Neural cell (in vitro differentiated cells): Measurements from ENCODE around the gene ACP4. TPM values are rescaled to one million over a fixed set of nuclear protein-coding genes. Genes with fewer than 3 reads are reported as not detected.

Experiments used
- H2AFZ ChIP-seq: fragments of 200-600, 300-800 bp; sonication (generic), shearing (Covaris generic); 2 replicates; pipeline ENCODE4 v1.6.0; 2014; ENCODE audit warnings: low read depth, mild to moderate bottlenecking, antibody characterized with exemption, low read length, moderate library complexity
- H3F3A ChIP-seq: fragments of 200-600 bp; shearing (Covaris generic); 2 replicates; pipeline ENCODE4 v1.6.1; 2016; ENCODE audit warnings: mild to moderate bottlenecking, moderate library complexity, mixed read lengths, antibody characterized with exemption, low read length; ENCODE audit not compliant: insufficient read depth, poor library complexity, severe bottlenecking
- H3K27ac ChIP-seq: fragments of 200-600, 300-800 bp; sonication (generic), shearing (Covaris generic); 2 replicates; pipeline ENCODE4 v1.5.1; 2014; ENCODE audit warnings: mild to moderate bottlenecking, low read length, moderate library complexity
- H3K27me3 ChIP-seq: fragments of 300-800, 200-600 bp; sonication (generic), shearing (Covaris generic); 2 replicates; pipeline ENCODE4 v1.6.0; 2014; ENCODE audit warnings: mild to moderate bottlenecking, low read depth, low read length, moderate library complexity; ENCODE audit not compliant: insufficient read depth
- H3K36me3 ChIP-seq: fragments of 300-800, 200-600 bp; sonication (generic), shearing (Covaris generic); 2 replicates; pipeline ENCODE4 v1.5.1; 2014; ENCODE audit warnings: mild to moderate bottlenecking, antibody characterized with exemption, low read length, moderate library complexity; ENCODE audit not compliant: insufficient read depth
- H3K4me2 ChIP-seq: fragments of 300-800, 200-600 bp; sonication (generic), shearing (Covaris generic); 2 replicates; pipeline ENCODE4 v1.6.0; 2014; ENCODE audit warnings: mild to moderate bottlenecking, low read length
- H3K4me3 ChIP-seq: fragments of 300-800, 200-600 bp; sonication (generic), shearing (Covaris generic); 2 replicates; pipeline ENCODE4 v1.5.1; 2014; ENCODE audit warnings: mild to moderate bottlenecking, low read length, moderate library complexity
- H3K79me2 ChIP-seq: fragments of 200-600 bp; shearing (Covaris generic); replicated peaks from 2 replicates; pipeline ENCODE4 v1.6.0; 2014; ENCODE audit warnings: mild to moderate bottlenecking, low read length, moderate library complexity; ENCODE audit not compliant: insufficient read depth
- H3K9ac ChIP-seq: fragments of 300-800, 200-600 bp; sonication (generic), shearing (Covaris generic); 2 replicates; pipeline ENCODE4 v1.6.1; 2016; ENCODE audit warnings: mild to moderate bottlenecking, low read length, mixed read lengths
- H3K9me2 ChIP-seq: fragments of 200-600 bp; shearing (Covaris generic); 2 replicates; pipeline ENCODE4 v1.6.1; 2016; ENCODE audit warnings: mild to moderate bottlenecking, low read length, mixed read lengths; ENCODE audit not compliant: insufficient read depth
- H3K9me3 ChIP-seq: fragments of 200-600, 300-800 bp; sonication (generic), shearing (Covaris generic); 2 replicates; pipeline ENCODE4 v1.6.1; 2016; ENCODE audit warnings: mild to moderate bottlenecking, mixed run types, low read length, moderate library complexity, mixed read lengths
- H4K20me1 ChIP-seq: fragments of 200-600 bp; shearing (Covaris generic); 2 replicates; pipeline ENCODE4 v1.6.1; 2016; ENCODE audit warnings: mild to moderate bottlenecking, mixed run types; ENCODE audit not compliant: insufficient read depth
- EP300 ChIP-seq: fragments of 450-650 bp; conservative IDR thresholded peaks from 2 replicates; pipeline ENCODE4 v1.6.1; 2014; ENCODE audit warnings: antibody characterized with exemption, mild to moderate bottlenecking, moderate library complexity; ENCODE audit not compliant: poor library complexity, severe bottlenecking
- EZH2 ChIP-seq: fragments of 200-600, 300-800 bp; shearing (Covaris generic), sonication (generic); IDR thresholded peaks from 2 replicates; pipeline ENCODE4 v1.6.1; 2014; ENCODE audit warnings: antibody characterized with exemption, low read length, borderline replicate concordance, mild to moderate bottlenecking; ENCODE audit not compliant: insufficient read depth, poor library complexity, severe bottlenecking
- MXI1 ChIP-seq: fragments of 450-650 bp; conservative IDR thresholded peaks from 2 replicates; pipeline ENCODE4 v1.6.1; 2014; ENCODE audit warnings: antibody characterized with exemption, mild to moderate bottlenecking; ENCODE audit not compliant: poor library complexity, severe bottlenecking
- POLR2AphosphoS5 ChIP-seq: IDR thresholded peaks from 2 replicates; pipeline ENCODE4 v1.6.1; 2012
- RAD21 ChIP-seq: fragments of 450-650 bp; conservative IDR thresholded peaks from 2 replicates; pipeline ENCODE4 v1.6.1; 2014; ENCODE audit warnings: antibody characterized with exemption, mild to moderate bottlenecking, moderate library complexity
- SMC3 ChIP-seq: fragments of 450-650 bp; conservative IDR thresholded peaks from 2 replicates; pipeline ENCODE4 v1.6.1; 2014; ENCODE audit warnings: antibody characterized with exemption, mild to moderate bottlenecking, moderate library complexity; ENCODE audit not compliant: poor library complexity
- TAF1 ChIP-seq: IDR thresholded peaks from 2 replicates; pipeline ENCODE4 v1.6.1; 2012; ENCODE audit warnings: low read depth
- polyA plus RNA-seq: library from polyadenylated mRNA; depleted of rRNA; stranded (reverse); fragments of >200 nt; gene quantifications from 2 replicates; pipeline ENCODE4 v1.2.3, GENCODE V29; 2014
- TF ChIP-seq, protein P1 (sequence below): IDR thresholded peaks from 2 replicates; pipeline ENCODE4 v1.6.1; 2012; ENCODE audit warnings: borderline replicate concordance
- TF ChIP-seq, protein P2 (sequence below): fragments of 450-650 bp; IDR thresholded peaks from 2 replicates; pipeline ENCODE4 v1.5.1; 2014; ENCODE audit warnings: antibody characterized with exemption, mild to moderate bottlenecking, moderate library complexity; ENCODE audit not compliant: poor library complexity, severe bottlenecking

ACP4 gene
- polyA plus RNA-seq, 1 donor from 2014 or later, result not detected

DNA sequence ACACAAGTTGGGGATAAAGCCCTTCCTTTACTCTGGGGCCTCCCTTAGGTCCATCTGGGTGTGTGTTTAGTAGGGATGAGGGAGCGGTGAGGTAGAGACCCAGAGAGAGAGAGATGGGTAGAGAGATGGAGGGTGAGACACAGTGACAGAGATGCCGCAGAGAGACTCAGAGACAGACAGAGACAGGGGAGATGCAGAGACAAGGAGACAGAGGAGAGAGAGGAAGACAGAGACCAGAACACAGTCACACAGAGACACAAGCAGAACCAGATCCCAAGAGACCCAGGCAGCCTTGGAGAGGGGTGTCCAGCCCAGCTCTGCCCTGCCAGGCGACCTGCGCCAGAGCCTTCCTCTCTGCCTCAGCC is 31.0 kb downstream of the ACP4 start:
- H3K27me3 ChIP-seq, result peaks cover 62% of the 10 kb centered on the region
- no peaks in the 10 kb centered on the region for H3K9me3 ChIP-seq
- H3K9me2 ChIP-seq, result no peaks in the 10 kb centered on the region
- H3F3A ChIP-seq, result no peaks in the 10 kb centered on the region
- H3K4me2 ChIP-seq, result no peak overlapping the region
- no peak for TF ChIP-seq POLR2AphosphoS5
- TF ChIP-seq, protein P1, sequence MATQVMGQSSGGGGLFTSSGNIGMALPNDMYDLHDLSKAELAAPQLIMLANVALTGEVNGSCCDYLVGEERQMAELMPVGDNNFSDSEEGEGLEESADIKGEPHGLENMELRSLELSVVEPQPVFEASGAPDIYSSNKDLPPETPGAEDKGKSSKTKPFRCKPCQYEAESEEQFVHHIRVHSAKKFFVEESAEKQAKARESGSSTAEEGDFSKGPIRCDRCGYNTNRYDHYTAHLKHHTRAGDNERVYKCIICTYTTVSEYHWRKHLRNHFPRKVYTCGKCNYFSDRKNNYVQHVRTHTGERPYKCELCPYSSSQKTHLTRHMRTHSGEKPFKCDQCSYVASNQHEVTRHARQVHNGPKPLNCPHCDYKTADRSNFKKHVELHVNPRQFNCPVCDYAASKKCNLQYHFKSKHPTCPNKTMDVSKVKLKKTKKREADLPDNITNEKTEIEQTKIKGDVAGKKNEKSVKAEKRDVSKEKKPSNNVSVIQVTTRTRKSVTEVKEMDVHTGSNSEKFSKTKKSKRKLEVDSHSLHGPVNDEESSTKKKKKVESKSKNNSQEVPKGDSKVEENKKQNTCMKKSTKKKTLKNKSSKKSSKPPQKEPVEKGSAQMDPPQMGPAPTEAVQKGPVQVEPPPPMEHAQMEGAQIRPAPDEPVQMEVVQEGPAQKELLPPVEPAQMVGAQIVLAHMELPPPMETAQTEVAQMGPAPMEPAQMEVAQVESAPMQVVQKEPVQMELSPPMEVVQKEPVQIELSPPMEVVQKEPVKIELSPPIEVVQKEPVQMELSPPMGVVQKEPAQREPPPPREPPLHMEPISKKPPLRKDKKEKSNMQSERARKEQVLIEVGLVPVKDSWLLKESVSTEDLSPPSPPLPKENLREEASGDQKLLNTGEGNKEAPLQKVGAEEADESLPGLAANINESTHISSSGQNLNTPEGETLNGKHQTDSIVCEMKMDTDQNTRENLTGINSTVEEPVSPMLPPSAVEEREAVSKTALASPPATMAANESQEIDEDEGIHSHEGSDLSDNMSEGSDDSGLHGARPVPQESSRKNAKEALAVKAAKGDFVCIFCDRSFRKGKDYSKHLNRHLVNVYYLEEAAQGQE, result no peak
- no peak for TF ChIP-seq EP300
- TF ChIP-seq, protein P2, sequence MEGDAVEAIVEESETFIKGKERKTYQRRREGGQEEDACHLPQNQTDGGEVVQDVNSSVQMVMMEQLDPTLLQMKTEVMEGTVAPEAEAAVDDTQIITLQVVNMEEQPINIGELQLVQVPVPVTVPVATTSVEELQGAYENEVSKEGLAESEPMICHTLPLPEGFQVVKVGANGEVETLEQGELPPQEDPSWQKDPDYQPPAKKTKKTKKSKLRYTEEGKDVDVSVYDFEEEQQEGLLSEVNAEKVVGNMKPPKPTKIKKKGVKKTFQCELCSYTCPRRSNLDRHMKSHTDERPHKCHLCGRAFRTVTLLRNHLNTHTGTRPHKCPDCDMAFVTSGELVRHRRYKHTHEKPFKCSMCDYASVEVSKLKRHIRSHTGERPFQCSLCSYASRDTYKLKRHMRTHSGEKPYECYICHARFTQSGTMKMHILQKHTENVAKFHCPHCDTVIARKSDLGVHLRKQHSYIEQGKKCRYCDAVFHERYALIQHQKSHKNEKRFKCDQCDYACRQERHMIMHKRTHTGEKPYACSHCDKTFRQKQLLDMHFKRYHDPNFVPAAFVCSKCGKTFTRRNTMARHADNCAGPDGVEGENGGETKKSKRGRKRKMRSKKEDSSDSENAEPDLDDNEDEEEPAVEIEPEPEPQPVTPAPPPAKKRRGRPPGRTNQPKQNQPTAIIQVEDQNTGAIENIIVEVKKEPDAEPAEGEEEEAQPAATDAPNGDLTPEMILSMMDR, result no peak
- no peak overlapping the region for H3K4me3 ChIP-seq
- no peaks in the 10 kb centered on the region for H3K36me3 ChIP-seq
- H3K27ac ChIP-seq, result no peak overlapping the region
- no peaks in the 10 kb centered on the region for H3K79me2 ChIP-seq
- no peak overlapping the region for H3K9ac ChIP-seq
- H4K20me1 ChIP-seq, result no peaks in the 10 kb centered on the region
- H2AFZ ChIP-seq, result no peak overlapping the region

DNA sequence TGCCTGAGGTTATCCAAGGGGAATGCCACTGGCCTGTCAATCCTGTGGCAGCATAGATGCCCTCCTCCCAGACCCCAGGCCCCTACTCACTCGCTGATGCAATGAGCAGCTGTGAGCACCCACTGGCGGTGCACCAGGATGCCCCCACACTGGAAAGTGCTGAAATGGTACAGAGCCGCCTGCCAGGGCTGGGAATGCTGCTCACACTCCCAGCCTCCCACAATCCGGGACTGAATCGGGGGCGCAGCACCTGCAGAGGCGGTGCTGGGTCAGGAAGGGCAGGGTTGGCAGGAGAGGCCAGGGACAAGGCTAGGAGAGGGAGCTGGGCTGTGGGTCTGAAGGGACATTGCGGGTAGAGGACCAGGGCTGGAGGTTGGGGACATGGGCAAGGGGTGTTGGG is 31.4 kb downstream of the ACP4 start:
- TF ChIP-seq RAD21 (no peak), SMC3 (no peak), EZH2 (no peak), TAF1 (no peak), POLR2AphosphoS5 (no peak), MXI1 (no peak), EP300 (no peak)
- TF ChIP-seq, protein P2, result no peak
- TF ChIP-seq, protein P1, result no peak
- no peaks in the 10 kb centered on the region for H3K79me2 ChIP-seq
- H2AFZ ChIP-seq, result no peak overlapping the region
- H3K27me3 ChIP-seq, result peaks cover 62% of the 10 kb centered on the region
- H3F3A ChIP-seq, result no peaks in the 10 kb centered on the region
- no peaks in the 10 kb centered on the region for H4K20me1 ChIP-seq
- H3K36me3 ChIP-seq, result no peaks in the 10 kb centered on the region
- no peaks in the 10 kb centered on the region for H3K9me3 ChIP-seq
- H3K9me2 ChIP-seq, result no peaks in the 10 kb centered on the region
- H3K4me2 ChIP-seq, result no peak overlapping the region
- no peak overlapping the region for H3K4me3 ChIP-seq
- H3K27ac ChIP-seq, result no peak overlapping the region
- no peak overlapping the region for H3K9ac ChIP-seq
